WTC11 (cell line): ENCODE results near the gene SPATA46. TPM values are rescaled to one million over a fixed set of nuclear protein-coding genes. Genes with fewer than 3 reads are reported as not detected.

Experiments
- ATAC-seq: fragments of 200-7000 bp; cut with Tn5 transposase; 2 replicates; pipeline ENCODE4 v1.10.0; 2021; ENCODE audit warnings: mild to moderate bottlenecking, moderate library complexity
- CTCF ChIA-PET: fragments of 300-600 bp; sonication (Branson Sonifier 250); formaldehyde crosslinking; loops from one replicate; lab custom pipeline; 2021; ENCODE audit warnings: antibody characterized with exemption; lab: Charles Lee
- POLR2A ChIA-PET: fragments of 350-600 bp; sonication (Branson Sonifier 250); formaldehyde crosslinking; loops from one replicate; lab custom pipeline; 2021; ENCODE audit warnings: antibody characterized with exemption; lab: Charles Lee
- DNase-seq: peaks from one replicate; pipeline ENCODE4 v3.0.0; 2021; ENCODE audit warnings: low spot score
- H3K27ac Mint-ChIP-seq: 2 replicates; pipeline ENCODE4 v1.8.0; 2021; ENCODE audit warnings: mixed read lengths
- H3K27me3 Mint-ChIP-seq: 2 replicates; pipeline ENCODE4 v1.8.0; 2021; ENCODE audit warnings: low read depth, mild to moderate bottlenecking, moderate library complexity, mixed read lengths
- H3K36me3 Mint-ChIP-seq: 2 replicates; pipeline ENCODE4 v1.8.0; 2021; ENCODE audit warnings: mixed read lengths
- H3K4me1 Mint-ChIP-seq: 2 replicates; pipeline ENCODE4 v1.8.0; 2022; ENCODE audit warnings: mixed read lengths
- H3K4me3 Mint-ChIP-seq: 2 replicates; pipeline ENCODE4 v1.8.0; 2021; ENCODE audit warnings: mild to moderate bottlenecking, moderate library complexity, mixed read lengths
- H3K9me3 Mint-ChIP-seq: 2 replicates; pipeline ENCODE4 v1.8.0; 2021; ENCODE audit warnings: mixed read lengths
- MXD4 ChIP-seq: fragments of 250-450 bp; sonication (Bioruptor Pico); IDR thresholded peaks from 2 replicates; pipeline ENCODE4 v1.8.0; 2021; ENCODE audit warnings: mild to moderate bottlenecking, moderate library complexity, borderline replicate concordance
- RELA ChIP-seq: sonication (generic); formaldehyde crosslinking; IDR thresholded peaks from 2 replicates; pipeline ENCODE4 v1.8.1; 2022; ENCODE audit warnings: missing genetic modification reagents, mild to moderate bottlenecking, borderline replicate concordance
- ZNF425 ChIP-seq: fragments of 250-450 bp; sonication (Bioruptor Pico); conservative IDR thresholded peaks from 2 replicates; pipeline ENCODE4 v1.9.0; 2021; ENCODE audit warnings: mild to moderate bottlenecking
- total RNA-seq: library from RNA; stranded (reverse); gene quantifications from 3 replicates; pipeline ENCODE4 v1.2.3, GENCODE V29; 2021
- TF ChIP-seq, protein P1 (sequence below): sonication (generic); formaldehyde crosslinking; IDR thresholded peaks from 2 replicates; pipeline ENCODE4 v1.8.0; 2022; ENCODE audit warnings: mild to moderate bottlenecking, missing genetic modification reagents
- TF ChIP-seq, protein P2 (sequence below): sonication (generic); formaldehyde crosslinking; IDR thresholded peaks from 2 replicates; pipeline ENCODE4 v1.8.0; 2022; ENCODE audit warnings: missing genetic modification reagents
- TF ChIP-seq, protein P3 (sequence below): fragments of 250-450 bp; sonication (Bioruptor Pico); IDR thresholded peaks from 2 replicates; pipeline ENCODE4 v1.9.0; 2021; ENCODE audit warnings: mild to moderate bottlenecking
- TF ChIP-seq, protein P4 (sequence below): fragments of 250-450 bp; sonication (Bioruptor Pico); IDR thresholded peaks from 2 replicates; pipeline ENCODE4 v1.9.0; 2021; ENCODE audit warnings: mild to moderate bottlenecking, borderline replicate concordance
- TF ChIP-seq, protein P5 (sequence below): sonication (generic); formaldehyde crosslinking; IDR thresholded peaks from 2 replicates; pipeline ENCODE4 v1.8.0; 2022; ENCODE audit warnings: mild to moderate bottlenecking, missing genetic modification reagents
- TF ChIP-seq, protein P6 (sequence below): sonication (generic); formaldehyde crosslinking; IDR thresholded peaks from 2 replicates; pipeline ENCODE4 v1.8.0; 2023; ENCODE audit warnings: mild to moderate bottlenecking, missing genetic modification reagents

The SPATA46 gene
- total RNA-seq, 1 experiment from 2014 or later: not detected

GRCh38 chr1:162335126-162335525, 41.5 kb downstream of the SPATA46 start (continued):
- TF ChIP-seq, protein P1, sequence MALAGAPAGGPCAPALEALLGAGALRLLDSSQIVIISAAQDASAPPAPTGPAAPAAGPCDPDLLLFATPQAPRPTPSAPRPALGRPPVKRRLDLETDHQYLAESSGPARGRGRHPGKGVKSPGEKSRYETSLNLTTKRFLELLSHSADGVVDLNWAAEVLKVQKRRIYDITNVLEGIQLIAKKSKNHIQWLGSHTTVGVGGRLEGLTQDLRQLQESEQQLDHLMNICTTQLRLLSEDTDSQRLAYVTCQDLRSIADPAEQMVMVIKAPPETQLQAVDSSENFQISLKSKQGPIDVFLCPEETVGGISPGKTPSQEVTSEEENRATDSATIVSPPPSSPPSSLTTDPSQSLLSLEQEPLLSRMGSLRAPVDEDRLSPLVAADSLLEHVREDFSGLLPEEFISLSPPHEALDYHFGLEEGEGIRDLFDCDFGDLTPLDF (CRISPR knock-in tag): no peak
- TF ChIP-seq RELA (CRISPR knock-in tag): no peak
- TF ChIP-seq, protein P2, sequence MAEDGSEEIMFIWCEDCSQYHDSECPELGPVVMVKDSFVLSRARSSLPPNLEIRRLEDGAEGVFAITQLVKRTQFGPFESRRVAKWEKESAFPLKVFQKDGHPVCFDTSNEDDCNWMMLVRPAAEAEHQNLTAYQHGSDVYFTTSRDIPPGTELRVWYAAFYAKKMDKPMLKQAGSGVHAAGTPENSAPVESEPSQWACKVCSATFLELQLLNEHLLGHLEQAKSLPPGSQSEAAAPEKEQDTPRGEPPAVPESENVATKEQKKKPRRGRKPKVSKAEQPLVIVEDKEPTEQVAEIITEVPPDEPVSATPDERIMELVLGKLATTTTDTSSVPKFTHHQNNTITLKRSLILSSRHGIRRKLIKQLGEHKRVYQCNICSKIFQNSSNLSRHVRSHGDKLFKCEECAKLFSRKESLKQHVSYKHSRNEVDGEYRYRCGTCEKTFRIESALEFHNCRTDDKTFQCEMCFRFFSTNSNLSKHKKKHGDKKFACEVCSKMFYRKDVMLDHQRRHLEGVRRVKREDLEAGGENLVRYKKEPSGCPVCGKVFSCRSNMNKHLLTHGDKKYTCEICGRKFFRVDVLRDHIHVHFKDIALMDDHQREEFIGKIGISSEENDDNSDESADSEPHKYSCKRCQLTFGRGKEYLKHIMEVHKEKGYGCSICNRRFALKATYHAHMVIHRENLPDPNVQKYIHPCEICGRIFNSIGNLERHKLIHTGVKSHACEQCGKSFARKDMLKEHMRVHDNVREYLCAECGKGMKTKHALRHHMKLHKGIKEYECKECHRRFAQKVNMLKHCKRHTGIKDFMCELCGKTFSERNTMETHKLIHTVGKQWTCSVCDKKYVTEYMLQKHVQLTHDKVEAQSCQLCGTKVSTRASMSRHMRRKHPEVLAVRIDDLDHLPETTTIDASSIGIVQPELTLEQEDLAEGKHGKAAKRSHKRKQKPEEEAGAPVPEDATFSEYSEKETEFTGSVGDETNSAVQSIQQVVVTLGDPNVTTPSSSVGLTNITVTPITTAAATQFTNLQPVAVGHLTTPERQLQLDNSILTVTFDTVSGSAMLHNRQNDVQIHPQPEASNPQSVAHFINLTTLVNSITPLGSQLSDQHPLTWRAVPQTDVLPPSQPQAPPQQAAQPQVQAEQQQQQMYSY (CRISPR knock-in tag): no peak
- TF ChIP-seq, all 79 proteins: peak for 0

- TF ChIP-seq, protein P3, sequence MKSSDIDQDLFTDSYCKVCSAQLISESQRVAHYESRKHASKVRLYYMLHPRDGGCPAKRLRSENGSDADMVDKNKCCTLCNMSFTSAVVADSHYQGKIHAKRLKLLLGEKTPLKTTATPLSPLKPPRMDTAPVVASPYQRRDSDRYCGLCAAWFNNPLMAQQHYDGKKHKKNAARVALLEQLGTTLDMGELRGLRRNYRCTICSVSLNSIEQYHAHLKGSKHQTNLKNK: no peak
- TF ChIP-seq, protein P4, sequence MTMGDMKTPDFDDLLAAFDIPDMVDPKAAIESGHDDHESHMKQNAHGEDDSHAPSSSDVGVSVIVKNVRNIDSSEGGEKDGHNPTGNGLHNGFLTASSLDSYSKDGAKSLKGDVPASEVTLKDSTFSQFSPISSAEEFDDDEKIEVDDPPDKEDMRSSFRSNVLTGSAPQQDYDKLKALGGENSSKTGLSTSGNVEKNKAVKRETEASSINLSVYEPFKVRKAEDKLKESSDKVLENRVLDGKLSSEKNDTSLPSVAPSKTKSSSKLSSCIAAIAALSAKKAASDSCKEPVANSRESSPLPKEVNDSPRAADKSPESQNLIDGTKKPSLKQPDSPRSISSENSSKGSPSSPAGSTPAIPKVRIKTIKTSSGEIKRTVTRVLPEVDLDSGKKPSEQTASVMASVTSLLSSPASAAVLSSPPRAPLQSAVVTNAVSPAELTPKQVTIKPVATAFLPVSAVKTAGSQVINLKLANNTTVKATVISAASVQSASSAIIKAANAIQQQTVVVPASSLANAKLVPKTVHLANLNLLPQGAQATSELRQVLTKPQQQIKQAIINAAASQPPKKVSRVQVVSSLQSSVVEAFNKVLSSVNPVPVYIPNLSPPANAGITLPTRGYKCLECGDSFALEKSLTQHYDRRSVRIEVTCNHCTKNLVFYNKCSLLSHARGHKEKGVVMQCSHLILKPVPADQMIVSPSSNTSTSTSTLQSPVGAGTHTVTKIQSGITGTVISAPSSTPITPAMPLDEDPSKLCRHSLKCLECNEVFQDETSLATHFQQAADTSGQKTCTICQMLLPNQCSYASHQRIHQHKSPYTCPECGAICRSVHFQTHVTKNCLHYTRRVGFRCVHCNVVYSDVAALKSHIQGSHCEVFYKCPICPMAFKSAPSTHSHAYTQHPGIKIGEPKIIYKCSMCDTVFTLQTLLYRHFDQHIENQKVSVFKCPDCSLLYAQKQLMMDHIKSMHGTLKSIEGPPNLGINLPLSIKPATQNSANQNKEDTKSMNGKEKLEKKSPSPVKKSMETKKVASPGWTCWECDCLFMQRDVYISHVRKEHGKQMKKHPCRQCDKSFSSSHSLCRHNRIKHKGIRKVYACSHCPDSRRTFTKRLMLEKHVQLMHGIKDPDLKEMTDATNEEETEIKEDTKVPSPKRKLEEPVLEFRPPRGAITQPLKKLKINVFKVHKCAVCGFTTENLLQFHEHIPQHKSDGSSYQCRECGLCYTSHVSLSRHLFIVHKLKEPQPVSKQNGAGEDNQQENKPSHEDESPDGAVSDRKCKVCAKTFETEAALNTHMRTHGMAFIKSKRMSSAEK (CRISPR knock-in tag): no peak
- ChIA-PET POLR2A (interaction anchor here (0.5 kb wide), 1 partner anchor 120 kb away, joined by 3 read pairs; no protein-coding TSS in a partner anchor), CTCF (interaction anchor here (0.6 to 1.6 kb wide), 3 partner anchors 11 to 297 kb away, joined by 3 to 5 read pairs (median 3); no protein-coding TSS in a partner anchor)
- Mint-ChIP-seq H3K4me1 (peaks cover 25% of the 10 kb centered on the region), H3K27ac (no peak overlapping the region), H3K9me3 (no peaks in the 10 kb centered on the region), H3K27me3 (no peaks in the 10 kb centered on the region), H3K4me3 (no peak overlapping the region), H3K36me3 (no peaks in the 10 kb centered on the region)
- ATAC-seq (no peak), DNase-seq (no peak)
Observed at GRCh38 chr1:162333991-162334390, 42.7 kb downstream of the SPATA46 start.

GRCh38 chr1:162329826-162330225, 46.8 kb downstream of the SPATA46 start:
- CTCF ChIA-PET: no interaction called here
- POLR2A ChIA-PET: no interaction called here
- no peaks in the 10 kb centered on the region for H3K36me3 Mint-ChIP-seq

GRCh38 chr1:162328512-162328911, 48.1 kb downstream of the SPATA46 start:
- Mint-ChIP-seq H3K27ac (no peak overlapping the region), H3K4me3 (no peak overlapping the region), H3K36me3 (no peaks in the 10 kb centered on the region), H3K4me1 (peaks cover 10% of the 10 kb centered on the region), H3K27me3 (no peaks in the 10 kb centered on the region), H3K9me3 (no peaks in the 10 kb centered on the region)
- ChIA-PET POLR2A (no interaction called here), CTCF (no interaction called here)
- no peak for ATAC-seq
- no peak for DNase-seq
- TF ChIP-seq, protein P5, sequence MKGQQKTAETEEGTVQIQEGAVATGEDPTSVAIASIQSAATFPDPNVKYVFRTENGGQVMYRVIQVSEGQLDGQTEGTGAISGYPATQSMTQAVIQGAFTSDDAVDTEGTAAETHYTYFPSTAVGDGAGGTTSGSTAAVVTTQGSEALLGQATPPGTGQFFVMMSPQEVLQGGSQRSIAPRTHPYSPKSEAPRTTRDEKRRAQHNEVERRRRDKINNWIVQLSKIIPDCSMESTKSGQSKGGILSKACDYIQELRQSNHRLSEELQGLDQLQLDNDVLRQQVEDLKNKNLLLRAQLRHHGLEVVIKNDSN (CRISPR knock-in tag): no peak
- TF ChIP-seq, protein P6, sequence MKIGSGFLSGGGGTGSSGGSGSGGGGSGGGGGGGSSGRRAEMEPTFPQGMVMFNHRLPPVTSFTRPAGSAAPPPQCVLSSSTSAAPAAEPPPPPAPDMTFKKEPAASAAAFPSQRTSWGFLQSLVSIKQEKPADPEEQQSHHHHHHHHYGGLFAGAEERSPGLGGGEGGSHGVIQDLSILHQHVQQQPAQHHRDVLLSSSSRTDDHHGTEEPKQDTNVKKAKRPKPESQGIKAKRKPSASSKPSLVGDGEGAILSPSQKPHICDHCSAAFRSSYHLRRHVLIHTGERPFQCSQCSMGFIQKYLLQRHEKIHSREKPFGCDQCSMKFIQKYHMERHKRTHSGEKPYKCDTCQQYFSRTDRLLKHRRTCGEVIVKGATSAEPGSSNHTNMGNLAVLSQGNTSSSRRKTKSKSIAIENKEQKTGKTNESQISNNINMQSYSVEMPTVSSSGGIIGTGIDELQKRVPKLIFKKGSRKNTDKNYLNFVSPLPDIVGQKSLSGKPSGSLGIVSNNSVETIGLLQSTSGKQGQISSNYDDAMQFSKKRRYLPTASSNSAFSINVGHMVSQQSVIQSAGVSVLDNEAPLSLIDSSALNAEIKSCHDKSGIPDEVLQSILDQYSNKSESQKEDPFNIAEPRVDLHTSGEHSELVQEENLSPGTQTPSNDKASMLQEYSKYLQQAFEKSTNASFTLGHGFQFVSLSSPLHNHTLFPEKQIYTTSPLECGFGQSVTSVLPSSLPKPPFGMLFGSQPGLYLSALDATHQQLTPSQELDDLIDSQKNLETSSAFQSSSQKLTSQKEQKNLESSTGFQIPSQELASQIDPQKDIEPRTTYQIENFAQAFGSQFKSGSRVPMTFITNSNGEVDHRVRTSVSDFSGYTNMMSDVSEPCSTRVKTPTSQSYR (CRISPR knock-in tag): no peak
- TF ChIP-seq ZNF425 (CRISPR knock-in tag): no peak

More at GRCh38 chr1:162329826-162330225, 46.8 kb downstream of the SPATA46 start:
- H3K9me3 Mint-ChIP-seq: no peaks in the 10 kb centered on the region
- no peak overlapping the region for H3K27ac Mint-ChIP-seq
- H3K4me3 Mint-ChIP-seq: no peak overlapping the region
- DNase-seq (no peak), ATAC-seq (no peak)
- H3K27me3 Mint-ChIP-seq: no peaks in the 10 kb centered on the region
- TF ChIP-seq MXD4 (CRISPR knock-in tag): no peak
- peaks cover 23% of the 10 kb centered on the region for H3K4me1 Mint-ChIP-seq
